Mammary epithelial cell (primary cell): ENCODE measurements around the gene KAZALD1.
A peak's percentile ranks its signal among the peaks of the same experiment; 100 is the strongest.

Experiments
- EZH2 ChIP-seq: IDR thresholded peaks from 2 replicates; pipeline ENCODE4 v1.6.1; 2012; ENCODE audit warnings: low read length, inconsistent platforms, borderline replicate concordance
- TF ChIP-seq, protein P1 (sequence below), 2 donors: IDR thresholded peaks in 1 of 2; conservative IDR thresholded peaks in 1 of 2; 2 replicates each; pipeline ENCODE4 v1.5.1; 2011 to 2012; ENCODE audit warnings: inconsistent platforms in 2 of 2, low read length in 2 of 2, mild to moderate bottlenecking in 2 of 2, control low read depth in 1 of 2, low read depth in 1 of 2; ENCODE audit not compliant: insufficient read depth in 1 of 2; ENCODE audit errors: extremely low read depth in 1 of 2

- TF ChIP-seq, protein P1, sequence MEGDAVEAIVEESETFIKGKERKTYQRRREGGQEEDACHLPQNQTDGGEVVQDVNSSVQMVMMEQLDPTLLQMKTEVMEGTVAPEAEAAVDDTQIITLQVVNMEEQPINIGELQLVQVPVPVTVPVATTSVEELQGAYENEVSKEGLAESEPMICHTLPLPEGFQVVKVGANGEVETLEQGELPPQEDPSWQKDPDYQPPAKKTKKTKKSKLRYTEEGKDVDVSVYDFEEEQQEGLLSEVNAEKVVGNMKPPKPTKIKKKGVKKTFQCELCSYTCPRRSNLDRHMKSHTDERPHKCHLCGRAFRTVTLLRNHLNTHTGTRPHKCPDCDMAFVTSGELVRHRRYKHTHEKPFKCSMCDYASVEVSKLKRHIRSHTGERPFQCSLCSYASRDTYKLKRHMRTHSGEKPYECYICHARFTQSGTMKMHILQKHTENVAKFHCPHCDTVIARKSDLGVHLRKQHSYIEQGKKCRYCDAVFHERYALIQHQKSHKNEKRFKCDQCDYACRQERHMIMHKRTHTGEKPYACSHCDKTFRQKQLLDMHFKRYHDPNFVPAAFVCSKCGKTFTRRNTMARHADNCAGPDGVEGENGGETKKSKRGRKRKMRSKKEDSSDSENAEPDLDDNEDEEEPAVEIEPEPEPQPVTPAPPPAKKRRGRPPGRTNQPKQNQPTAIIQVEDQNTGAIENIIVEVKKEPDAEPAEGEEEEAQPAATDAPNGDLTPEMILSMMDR (conservative IDR thresholded peaks at IDR 0.05 in 1 of 2, IDR thresholded peaks at IDR 0.05 in 1 of 2; ENCODE audit: extremely low read depth in 1 of 2, insufficient read depth in 1 of 2, low read depth in 1 of 2, low read length in 2 of 2), result peak; percentile 17 to 40
- no peak for TF ChIP-seq EZH2
Observed at GRCh38 chr10:101062232-101063049, 652 bp downstream of the KAZALD1 start.
